Ishikawa (cell line): ENCODE data around the gene FOXP2.

Experiments used
- CEBPB ChIP-seq: IDR thresholded peaks from 2 replicates; pipeline ENCODE4 v1.6.1; 2012
- CREB1 ChIP-seq: IDR thresholded peaks from 2 replicates; pipeline ENCODE4 v1.6.1; 2012; ENCODE audit warnings: low read depth
- EGR1 ChIP-seq: IDR thresholded peaks from 2 replicates; pipeline ENCODE4 v1.6.1; 2012
- EP300 ChIP-seq: IDR thresholded peaks from 2 replicates; pipeline ENCODE4 v1.6.1; 2012; ENCODE audit warnings: borderline replicate concordance
- FOXM1 ChIP-seq: IDR thresholded peaks from 2 replicates; pipeline ENCODE4 v1.6.1; 2012; ENCODE audit warnings: low read depth, borderline replicate concordance
- NFIC ChIP-seq: IDR thresholded peaks from 2 replicates; pipeline ENCODE4 v1.6.1; 2012
- RAD21 ChIP-seq: IDR thresholded peaks from 2 replicates; pipeline ENCODE4 v1.6.1; 2012; ENCODE audit warnings: low read depth
- TAF1 ChIP-seq: IDR thresholded peaks from 2 replicates; pipeline ENCODE4 v1.6.1; 2012; ENCODE audit warnings: low read depth, mild to moderate bottlenecking
- TCF12 ChIP-seq: IDR thresholded peaks from 2 replicates; pipeline ENCODE4 v1.6.1; 2012; ENCODE audit warnings: low read depth
- TEAD4 ChIP-seq: IDR thresholded peaks from 2 replicates; pipeline ENCODE4 v1.6.1; 2012
- YY1 ChIP-seq: IDR thresholded peaks from 2 replicates; pipeline ENCODE4 v1.6.1; 2012; ENCODE audit warnings: low read depth
- ZBTB7A ChIP-seq: IDR thresholded peaks from 2 replicates; pipeline ENCODE4 v1.6.1; 2012; ENCODE audit warnings: low read depth
- TF ChIP-seq, protein P1 (sequence below): IDR thresholded peaks from 2 replicates; pipeline ENCODE4 v1.6.1; 2012; ENCODE audit warnings: low read depth, mild to moderate bottlenecking
- TF ChIP-seq, protein P2 (sequence below): IDR thresholded peaks from 2 replicates; pipeline ENCODE4 v1.6.1; 2012
- TF ChIP-seq, protein P3 (sequence below): IDR thresholded peaks from 2 replicates; pipeline ENCODE4 v1.6.1; 2012

The FOXP2 gene

DNA sequence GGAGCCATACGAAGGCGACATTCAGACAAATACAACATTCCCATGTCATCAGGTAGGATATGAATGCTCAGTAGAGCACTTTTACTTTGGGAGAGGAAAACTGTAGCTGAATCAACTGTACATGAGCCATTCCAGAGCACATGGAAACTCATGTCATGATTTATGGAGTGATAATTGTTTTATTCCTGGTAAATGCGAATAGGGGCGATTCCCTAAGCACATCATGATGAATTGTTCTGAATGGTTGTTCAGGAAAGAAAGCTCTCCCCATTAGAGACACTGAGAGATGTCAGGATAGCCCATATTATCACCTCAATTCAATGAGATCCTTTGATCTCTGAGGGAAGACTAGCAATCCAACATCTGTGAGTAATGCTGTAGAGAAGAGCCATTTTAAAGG lies 243.6 kb downstream of the FOXP2 start:
- TF ChIP-seq, protein P1, sequence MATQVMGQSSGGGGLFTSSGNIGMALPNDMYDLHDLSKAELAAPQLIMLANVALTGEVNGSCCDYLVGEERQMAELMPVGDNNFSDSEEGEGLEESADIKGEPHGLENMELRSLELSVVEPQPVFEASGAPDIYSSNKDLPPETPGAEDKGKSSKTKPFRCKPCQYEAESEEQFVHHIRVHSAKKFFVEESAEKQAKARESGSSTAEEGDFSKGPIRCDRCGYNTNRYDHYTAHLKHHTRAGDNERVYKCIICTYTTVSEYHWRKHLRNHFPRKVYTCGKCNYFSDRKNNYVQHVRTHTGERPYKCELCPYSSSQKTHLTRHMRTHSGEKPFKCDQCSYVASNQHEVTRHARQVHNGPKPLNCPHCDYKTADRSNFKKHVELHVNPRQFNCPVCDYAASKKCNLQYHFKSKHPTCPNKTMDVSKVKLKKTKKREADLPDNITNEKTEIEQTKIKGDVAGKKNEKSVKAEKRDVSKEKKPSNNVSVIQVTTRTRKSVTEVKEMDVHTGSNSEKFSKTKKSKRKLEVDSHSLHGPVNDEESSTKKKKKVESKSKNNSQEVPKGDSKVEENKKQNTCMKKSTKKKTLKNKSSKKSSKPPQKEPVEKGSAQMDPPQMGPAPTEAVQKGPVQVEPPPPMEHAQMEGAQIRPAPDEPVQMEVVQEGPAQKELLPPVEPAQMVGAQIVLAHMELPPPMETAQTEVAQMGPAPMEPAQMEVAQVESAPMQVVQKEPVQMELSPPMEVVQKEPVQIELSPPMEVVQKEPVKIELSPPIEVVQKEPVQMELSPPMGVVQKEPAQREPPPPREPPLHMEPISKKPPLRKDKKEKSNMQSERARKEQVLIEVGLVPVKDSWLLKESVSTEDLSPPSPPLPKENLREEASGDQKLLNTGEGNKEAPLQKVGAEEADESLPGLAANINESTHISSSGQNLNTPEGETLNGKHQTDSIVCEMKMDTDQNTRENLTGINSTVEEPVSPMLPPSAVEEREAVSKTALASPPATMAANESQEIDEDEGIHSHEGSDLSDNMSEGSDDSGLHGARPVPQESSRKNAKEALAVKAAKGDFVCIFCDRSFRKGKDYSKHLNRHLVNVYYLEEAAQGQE: no peak
- TF ChIP-seq NFIC (no peak), ZBTB7A (no peak), CREB1 (no peak), EGR1 (no peak), YY1 (no peak), TEAD4 (no peak), TCF12 (no peak)
- TF ChIP-seq, protein P2, sequence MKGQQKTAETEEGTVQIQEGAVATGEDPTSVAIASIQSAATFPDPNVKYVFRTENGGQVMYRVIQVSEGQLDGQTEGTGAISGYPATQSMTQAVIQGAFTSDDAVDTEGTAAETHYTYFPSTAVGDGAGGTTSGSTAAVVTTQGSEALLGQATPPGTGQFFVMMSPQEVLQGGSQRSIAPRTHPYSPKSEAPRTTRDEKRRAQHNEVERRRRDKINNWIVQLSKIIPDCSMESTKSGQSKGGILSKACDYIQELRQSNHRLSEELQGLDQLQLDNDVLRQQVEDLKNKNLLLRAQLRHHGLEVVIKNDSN: no peak
- TF ChIP-seq, protein P3, sequence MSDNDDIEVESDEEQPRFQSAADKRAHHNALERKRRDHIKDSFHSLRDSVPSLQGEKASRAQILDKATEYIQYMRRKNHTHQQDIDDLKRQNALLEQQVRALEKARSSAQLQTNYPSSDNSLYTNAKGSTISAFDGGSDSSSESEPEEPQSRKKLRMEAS: no peak

DNA sequence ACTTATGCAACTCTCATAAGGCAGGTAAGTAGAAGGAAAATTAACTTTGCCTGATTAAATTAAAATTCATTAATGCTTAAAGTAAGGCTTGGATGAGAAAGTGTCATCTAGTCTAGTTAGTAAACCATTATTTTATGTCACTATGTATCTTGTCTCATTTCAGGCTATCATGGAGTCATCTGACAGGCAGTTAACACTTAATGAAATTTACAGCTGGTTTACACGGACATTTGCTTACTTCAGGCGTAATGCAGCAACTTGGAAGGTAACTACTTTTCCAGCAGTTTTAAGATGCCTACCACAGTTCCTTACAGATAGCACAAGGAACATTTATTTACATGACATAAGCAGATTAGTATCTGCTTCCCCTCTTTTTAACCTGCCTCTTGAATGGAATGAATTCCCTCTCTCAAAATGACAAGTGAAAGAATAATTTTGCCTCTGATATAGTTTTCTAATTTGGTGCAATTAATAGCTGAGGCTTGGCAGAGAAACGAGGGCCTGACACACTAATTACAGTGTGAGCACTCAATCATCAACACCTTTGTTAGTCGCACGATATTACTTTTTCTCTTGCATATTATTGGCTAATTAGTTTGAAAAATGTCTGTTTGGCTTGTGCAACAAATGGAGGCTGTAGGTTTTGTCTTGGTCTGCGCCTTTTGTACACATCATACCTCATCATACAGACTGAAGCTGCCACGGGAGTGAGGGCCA lies 245.0 kb downstream of the FOXP2 start:
- TF ChIP-seq EP300: no peak
- TF ChIP-seq, protein P2: no peak
- TF ChIP-seq YY1: no peak
- no peak for TF ChIP-seq FOXM1
- no peak for TF ChIP-seq ZBTB7A
- TF ChIP-seq RAD21: no peak
- TF ChIP-seq, protein P3: no peak
- no peak for TF ChIP-seq CEBPB
- TF ChIP-seq EGR1: no peak
- TF ChIP-seq TCF12: no peak
- TF ChIP-seq, protein P1: no peak
- TF ChIP-seq TEAD4: no peak
- TF ChIP-seq CREB1: no peak
- TF ChIP-seq NFIC: no peak
- no peak for TF ChIP-seq TAF1

DNA sequence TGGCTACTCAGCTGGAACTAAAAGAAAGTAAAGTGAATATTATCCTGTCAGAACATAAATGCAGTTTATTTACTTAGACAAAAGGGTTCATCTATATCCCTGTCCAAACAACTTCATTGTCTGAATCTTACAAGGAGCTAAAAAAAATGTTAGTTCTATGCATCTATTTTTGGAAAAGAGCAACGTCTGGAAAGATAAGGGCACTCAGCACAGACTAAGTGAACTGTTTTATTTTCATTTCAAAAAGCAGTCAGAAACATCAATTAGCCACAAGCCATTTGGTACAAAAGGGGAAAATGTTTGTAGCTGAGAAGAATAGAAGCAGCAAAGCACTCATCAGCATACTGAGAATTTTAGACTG lies 245.5 kb downstream of the FOXP2 start:
- TF ChIP-seq EP300 (no peak), NFIC (no peak), CREB1 (no peak), TEAD4 (no peak), YY1 (no peak), RAD21 (no peak)

DNA sequence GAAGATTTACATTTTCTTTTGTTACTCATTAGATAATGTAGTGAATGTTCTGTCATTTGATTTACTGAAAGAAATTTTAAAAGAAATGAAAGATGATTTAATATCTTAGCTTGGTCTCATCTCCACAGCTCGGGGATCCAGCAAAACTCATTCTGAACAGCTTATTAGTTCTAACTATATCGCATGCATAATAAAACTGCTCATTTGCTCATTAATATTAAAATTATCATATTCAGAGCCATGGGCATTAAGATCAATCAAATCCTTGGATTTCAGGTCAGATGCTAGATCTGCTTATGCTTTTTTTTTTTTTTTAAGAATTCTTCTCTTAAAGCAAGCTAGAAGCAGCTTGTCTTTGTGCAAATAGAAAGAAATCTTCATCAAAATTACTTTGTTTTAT lies 246.1 kb downstream of the FOXP2 start:
- TF ChIP-seq CEBPB (no peak), RAD21 (no peak), NFIC (no peak), CREB1 (no peak), TCF12 (no peak), FOXM1 (no peak), EP300 (no peak), TEAD4 (no peak), ZBTB7A (no peak)
- TF ChIP-seq, protein P3: no peak
- TF ChIP-seq, protein P2: no peak
- TF ChIP-seq, protein P1: no peak
